GM21447 (cell line): ENCODE data around the gene TGM4.

Source experiments
- ATAC-seq: cut with Tn5 transposase; IDR thresholded peaks from one replicate; pipeline ENCODE4 v1.9.1; 2021; ENCODE audit not compliant: unreplicated experiment

Gene TGM4

GRCh38 chr3:44877333-44877732 is 2.9 kb downstream of the TGM4 start:
- ATAC-seq = no peak

- no peak for ATAC-seq
These were observed 5.9 kb downstream of the TGM4 start for GRCh38 chr3:44880284-44880683.

GRCh38 chr3:44883213-44883955 is 9.0 kb downstream of the TGM4 start:
- ATAC-seq = no peak

GRCh38 chr3:44883999-44884431 is 9.6 kb downstream of the TGM4 start:
- ATAC-seq = no peak

- ATAC-seq = no peak
These were observed 11.2 kb downstream of the TGM4 start for GRCh38 chr3:44885618-44886017.

GRCh38 chr3:44886561-44886960 is 12.2 kb downstream of the TGM4 start:
- ATAC-seq = no peak

GRCh38 chr3:44887101-44887500 is 12.7 kb downstream of the TGM4 start:
- no peak for ATAC-seq

- no peak for ATAC-seq
These were observed 15.8 kb downstream of the TGM4 start for GRCh38 chr3:44890258-44890657.

GRCh38 chr3:44890852-44891251 is 16.4 kb downstream of the TGM4 start:
- ATAC-seq = no peak

GRCh38 chr3:44892689-44893088 is 18.3 kb downstream of the TGM4 start:
- no peak for ATAC-seq

- no peak for ATAC-seq
These were observed 18.7 kb downstream of the TGM4 start for GRCh38 chr3:44893097-44893496.

GRCh38 chr3:44894485-44894884 is 20.1 kb downstream of the TGM4 start:
- ATAC-seq = no peak

GRCh38 chr3:44896440-44896839 is 22.0 kb downstream of the TGM4 start:
- no peak for ATAC-seq

- no peak for ATAC-seq
These were observed 25.4 kb downstream of the TGM4 start for GRCh38 chr3:44899683-44900367.

GRCh38 chr3:44902628-44903027 is 28.2 kb downstream of the TGM4 start:
- ATAC-seq = no peak

GRCh38 chr3:44903314-44903713 is 28.9 kb downstream of the TGM4 start:
- ATAC-seq = no peak

- ATAC-seq = no peak
These were observed 29.3 kb downstream of the TGM4 start for GRCh38 chr3:44903751-44904150.

- ATAC-seq = no peak
These were observed 31.2 kb downstream of the TGM4 start for GRCh38 chr3:44905446-44906157.

- no peak for ATAC-seq
These were observed 32.6 kb downstream of the TGM4 start for GRCh38 chr3:44906997-44907396.

GRCh38 chr3:44907612-44908011 is 33.2 kb downstream of the TGM4 start:
- ATAC-seq = no peak

- ATAC-seq = no peak
These were observed 34.7 kb downstream of the TGM4 start for GRCh38 chr3:44909063-44909462.

GRCh38 chr3:44910693-44911092 is 36.3 kb downstream of the TGM4 start:
- no peak for ATAC-seq
